Glutamatergic neuron (in vitro differentiated cells): ENCODE data around the gene KRT27. TPM values are rescaled to one million over a fixed set of nuclear protein-coding genes. Genes with fewer than 3 reads are reported as not detected.

Experiments
- DNase-seq: peaks from one replicate; pipeline ENCODE4 v3.0.0; 2022
- H3K27ac Mint-ChIP-seq: one replicate; pipeline ENCODE4 v1.8.0; 2020; ENCODE audit warnings: mild to moderate bottlenecking, mixed read lengths, inconsistent platforms; ENCODE audit not compliant: unreplicated experiment
- H3K27me3 Mint-ChIP-seq: one replicate; pipeline ENCODE4 v1.8.0; 2020; ENCODE audit warnings: mild to moderate bottlenecking, moderate library complexity, mixed read lengths, inconsistent platforms; ENCODE audit not compliant: unreplicated experiment
- H3K36me3 Mint-ChIP-seq: one replicate; pipeline ENCODE4 v1.8.0; 2020; ENCODE audit warnings: mild to moderate bottlenecking, mixed read lengths, inconsistent platforms; ENCODE audit not compliant: unreplicated experiment
- H3K4me1 Mint-ChIP-seq: one replicate; pipeline ENCODE4 v1.8.0; 2020; ENCODE audit warnings: mild to moderate bottlenecking, low read depth, mixed read lengths, inconsistent platforms; ENCODE audit not compliant: unreplicated experiment
- H3K4me3 Mint-ChIP-seq: one replicate; pipeline ENCODE4 v1.8.0; 2020; ENCODE audit warnings: mild to moderate bottlenecking, mixed read lengths, inconsistent platforms; ENCODE audit not compliant: unreplicated experiment
- H3K9me3 Mint-ChIP-seq: one replicate; pipeline ENCODE4 v1.8.0; 2020; ENCODE audit warnings: mild to moderate bottlenecking, moderate library complexity, mixed read lengths, inconsistent platforms; ENCODE audit not compliant: unreplicated experiment
- CTCF ChIP-seq: fragments of 200-600 bp; sonication (generic); IDR thresholded peaks from one replicate; pipeline ENCODE4 v1.5.0; 2021; ENCODE audit not compliant: partially characterized antibody, unreplicated experiment
- total RNA-seq: library from RNA; stranded (reverse); fragmentation: NEBNext Ultra II Directional; extraction: Animal tissue kit (Norgen Biotek cat#: 25700); gene quantifications from one replicate; pipeline ENCODE4 v1.2.1, GENCODE V29; 2021; ENCODE audit not compliant: unreplicated experiment

KRT27 gene
- total RNA-seq, 1 donor from 2014 or later: not detected

GRCh38 chr17:40794466-40794865 is 12.1 kb upstream of the KRT27 start:
- no peak for DNase-seq
- H3K36me3 Mint-ChIP-seq: no peaks in the 10 kb centered on the region
- no peak overlapping the region for H3K4me3 Mint-ChIP-seq
- TF ChIP-seq CTCF: no peak
- H3K27me3 Mint-ChIP-seq: no peaks in the 10 kb centered on the region
- no peaks in the 10 kb centered on the region for H3K9me3 Mint-ChIP-seq
- no peak overlapping the region for H3K27ac Mint-ChIP-seq
- H3K4me1 Mint-ChIP-seq: peaks cover 7% of the 10 kb centered on the region

- DNase-seq: no peak
- Mint-ChIP-seq H3K36me3 (no peaks in the 10 kb centered on the region), H3K9me3 (no peaks in the 10 kb centered on the region), H3K4me3 (no peak overlapping the region), H3K4me1 (peaks cover 7% of the 10 kb centered on the region), H3K27me3 (no peaks in the 10 kb centered on the region), H3K27ac (no peak overlapping the region)
- TF ChIP-seq CTCF: no peak
These were observed 11.5 kb upstream of the KRT27 start for GRCh38 chr17:40793832-40794231.

- H3K4me1 Mint-ChIP-seq: peaks cover 7% of the 10 kb centered on the region
- DNase-seq: no peak
- peak; percentile 35 for TF ChIP-seq CTCF
These were observed 9.6 kb upstream of the KRT27 start for GRCh38 chr17:40791787-40792436.

GRCh38 chr17:40791111-40791510 is 8.8 kb upstream of the KRT27 start:
- H3K4me1 Mint-ChIP-seq: peaks cover 5% of the 10 kb centered on the region
- no peaks in the 10 kb centered on the region for H3K36me3 Mint-ChIP-seq
- H3K9me3 Mint-ChIP-seq: no peaks in the 10 kb centered on the region
- H3K27me3 Mint-ChIP-seq: peaks cover 2% of the 10 kb centered on the region
- no peak for DNase-seq
- no peak for TF ChIP-seq CTCF
- H3K4me3 Mint-ChIP-seq: no peak overlapping the region
- H3K27ac Mint-ChIP-seq: no peak overlapping the region

More at GRCh38 chr17:40791787-40792436, 9.6 kb upstream of the KRT27 start:
- no peak overlapping the region for H3K27ac Mint-ChIP-seq
- no peaks in the 10 kb centered on the region for H3K36me3 Mint-ChIP-seq
- no peaks in the 10 kb centered on the region for H3K9me3 Mint-ChIP-seq
- peaks cover 2% of the 10 kb centered on the region for H3K27me3 Mint-ChIP-seq
- no peak overlapping the region for H3K4me3 Mint-ChIP-seq

GRCh38 chr17:40779181-40779909 is 3.0 kb downstream of the KRT27 start:
- Mint-ChIP-seq H3K4me1 (no peaks in the 10 kb centered on the region), H3K27me3 (no peaks in the 10 kb centered on the region), H3K9me3 (no peaks in the 10 kb centered on the region), H3K36me3 (no peaks in the 10 kb centered on the region), H3K27ac (no peak overlapping the region), H3K4me3 (no peak overlapping the region)
- no peak for TF ChIP-seq CTCF
- DNase-seq: peak; percentile 17
